SK-N-MC (cell line): ENCODE data around the gene LIN28A.

ENCODE experiments used
- EZH2 ChIP-seq: fragments of 200-600 bp; sonication (generic); IDR thresholded peaks from one replicate; pipeline ENCODE4 v1.6.1; 2017; ENCODE audit warnings: antibody characterized with exemption
- POLR2AphosphoS5 ChIP-seq: IDR thresholded peaks from 2 replicates; pipeline ENCODE4 v1.6.1; 2012; ENCODE audit warnings: mild to moderate bottlenecking, low read depth, low read length, borderline replicate concordance

DNA sequence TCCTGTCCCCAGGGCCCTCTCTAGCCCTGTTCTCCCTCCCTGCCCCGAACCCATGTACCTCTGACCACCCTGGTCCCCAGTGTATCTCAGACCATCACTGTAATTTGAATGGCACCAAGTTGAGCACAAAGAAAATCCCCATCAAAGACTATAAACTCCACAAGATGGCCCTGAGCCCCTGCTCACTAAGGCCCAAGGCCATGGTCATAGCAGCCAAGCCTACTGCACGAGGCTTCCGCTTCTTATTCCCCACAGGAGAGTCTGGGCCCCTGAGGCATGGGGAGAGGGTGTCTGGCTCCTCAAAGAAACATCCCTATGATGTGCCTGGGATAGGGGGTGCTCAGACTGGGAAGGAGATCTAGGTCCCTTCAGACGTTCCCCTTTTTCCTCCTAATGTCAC is 42.6 kb upstream of the LIN28A start:
- TF ChIP-seq POLR2AphosphoS5 = no peak
- no peak for TF ChIP-seq EZH2
